ENCODE measurements around the gene ADAMTS18.
"Not testable (repeated sequence)": the region's sequence is repeated elsewhere in the genome, so short reads cannot be mapped to it uniquely, and the experiment has no call there.

The ADAMTS18 gene

DNA sequence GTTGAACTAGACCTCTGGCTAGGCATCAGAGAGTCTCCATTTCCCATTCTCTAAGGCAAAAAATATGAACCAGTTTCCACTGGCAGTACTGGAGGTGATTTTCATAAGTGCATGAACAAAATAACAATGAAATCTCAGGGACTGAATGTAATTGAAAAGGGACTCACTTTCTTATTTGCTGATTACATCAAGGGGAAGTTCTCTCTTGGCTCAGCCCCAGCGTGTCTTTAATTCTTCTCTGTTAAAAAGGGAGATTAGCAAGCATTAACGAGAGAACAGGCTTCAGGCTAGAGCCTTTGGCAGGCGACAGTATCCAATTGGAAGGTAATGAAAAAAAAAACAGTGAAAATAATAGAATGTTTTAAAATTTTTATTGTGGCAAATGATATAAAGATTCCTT is 34.0 kb upstream of the ADAMTS18 start:
- Mint-ChIP-seq H3K36me3 (ENCODE audit: low read depth) (no peaks in the 10 kb centered on the region), H3K27ac (no peak overlapping the region), H3K27me3 (ENCODE audit: low read depth) (peaks cover 12% of the 10 kb centered on the region), H3K4me1 (no peaks in the 10 kb centered on the region), H3K4me3 (no peak overlapping the region), H3K9me3 (no peaks in the 10 kb centered on the region)
- TF ChIP-seq, protein P1, sequence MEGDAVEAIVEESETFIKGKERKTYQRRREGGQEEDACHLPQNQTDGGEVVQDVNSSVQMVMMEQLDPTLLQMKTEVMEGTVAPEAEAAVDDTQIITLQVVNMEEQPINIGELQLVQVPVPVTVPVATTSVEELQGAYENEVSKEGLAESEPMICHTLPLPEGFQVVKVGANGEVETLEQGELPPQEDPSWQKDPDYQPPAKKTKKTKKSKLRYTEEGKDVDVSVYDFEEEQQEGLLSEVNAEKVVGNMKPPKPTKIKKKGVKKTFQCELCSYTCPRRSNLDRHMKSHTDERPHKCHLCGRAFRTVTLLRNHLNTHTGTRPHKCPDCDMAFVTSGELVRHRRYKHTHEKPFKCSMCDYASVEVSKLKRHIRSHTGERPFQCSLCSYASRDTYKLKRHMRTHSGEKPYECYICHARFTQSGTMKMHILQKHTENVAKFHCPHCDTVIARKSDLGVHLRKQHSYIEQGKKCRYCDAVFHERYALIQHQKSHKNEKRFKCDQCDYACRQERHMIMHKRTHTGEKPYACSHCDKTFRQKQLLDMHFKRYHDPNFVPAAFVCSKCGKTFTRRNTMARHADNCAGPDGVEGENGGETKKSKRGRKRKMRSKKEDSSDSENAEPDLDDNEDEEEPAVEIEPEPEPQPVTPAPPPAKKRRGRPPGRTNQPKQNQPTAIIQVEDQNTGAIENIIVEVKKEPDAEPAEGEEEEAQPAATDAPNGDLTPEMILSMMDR (IDR thresholded peaks at IDR 0.05; ENCODE audit: unreplicated experiment in 3 of 3) = no peak

DNA sequence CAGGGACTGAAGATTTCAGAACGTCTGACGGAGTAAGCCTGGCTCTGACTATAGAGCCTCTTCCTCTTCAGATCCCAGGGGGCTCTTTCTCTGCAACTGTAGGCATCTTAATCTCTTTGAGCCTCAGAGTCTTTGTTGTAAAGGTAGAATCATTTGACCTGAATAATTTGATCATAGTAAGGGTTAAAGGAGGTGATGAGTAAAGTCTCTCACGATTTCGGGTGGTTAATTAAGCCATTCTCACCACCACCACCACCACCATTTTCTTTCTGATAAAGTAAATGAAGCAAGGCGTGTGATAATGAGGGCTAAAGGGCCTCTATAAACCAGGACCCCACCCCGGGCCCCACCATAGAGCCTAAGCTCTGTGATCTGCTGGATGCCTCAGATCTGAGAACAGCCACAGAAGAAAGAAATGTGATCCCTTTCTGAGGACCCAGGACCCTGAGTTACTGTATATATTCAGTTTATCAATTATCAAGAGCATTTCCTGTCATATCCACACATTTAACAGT is 33.0 kb upstream of the ADAMTS18 start:
- peaks cover 13% of the 10 kb centered on the region for H3K27me3 Mint-ChIP-seq (ENCODE audit: low read depth)
- TF ChIP-seq, protein P1 (IDR thresholded peaks at IDR 0.05; ENCODE audit: unreplicated experiment in 3 of 3) = no peak

DNA sequence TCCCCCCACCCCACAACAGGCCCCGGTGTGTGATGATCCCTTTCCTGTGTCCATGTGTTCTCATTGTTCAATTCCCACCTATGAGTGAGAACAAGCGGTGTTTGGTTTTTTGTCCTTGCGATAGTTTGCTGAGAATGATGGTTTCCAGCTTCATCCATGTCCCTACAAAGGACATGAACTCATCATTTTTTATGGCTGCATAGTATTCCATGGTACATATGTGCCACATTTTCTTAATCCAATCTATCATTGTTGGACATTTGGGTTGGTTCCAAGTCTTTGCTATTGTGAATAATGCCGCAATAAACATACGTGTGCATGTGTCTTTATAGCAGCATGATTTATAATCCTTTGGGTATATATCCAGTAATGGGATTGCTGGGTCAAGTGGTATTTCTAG is 28.8 kb upstream of the ADAMTS18 start:
- not testable (repeated sequence) for H3K4me1 Mint-ChIP-seq; H3K4me3 Mint-ChIP-seq; H3K9me3 Mint-ChIP-seq; H3K27ac Mint-ChIP-seq; H3K36me3 Mint-ChIP-seq (ENCODE audit: low read depth)
- peaks cover 22% of the 10 kb centered on the region for H3K27me3 Mint-ChIP-seq (ENCODE audit: low read depth)

More for the DNA sequence above, 33.0 kb upstream of the ADAMTS18 start:
- H3K36me3 Mint-ChIP-seq (ENCODE audit: low read depth) = no peaks in the 10 kb centered on the region
- H3K4me1 Mint-ChIP-seq = no peaks in the 10 kb centered on the region
- no peak overlapping the region for H3K4me3 Mint-ChIP-seq
- no peaks in the 10 kb centered on the region for H3K9me3 Mint-ChIP-seq
- H3K27ac Mint-ChIP-seq = no peak overlapping the region

DNA sequence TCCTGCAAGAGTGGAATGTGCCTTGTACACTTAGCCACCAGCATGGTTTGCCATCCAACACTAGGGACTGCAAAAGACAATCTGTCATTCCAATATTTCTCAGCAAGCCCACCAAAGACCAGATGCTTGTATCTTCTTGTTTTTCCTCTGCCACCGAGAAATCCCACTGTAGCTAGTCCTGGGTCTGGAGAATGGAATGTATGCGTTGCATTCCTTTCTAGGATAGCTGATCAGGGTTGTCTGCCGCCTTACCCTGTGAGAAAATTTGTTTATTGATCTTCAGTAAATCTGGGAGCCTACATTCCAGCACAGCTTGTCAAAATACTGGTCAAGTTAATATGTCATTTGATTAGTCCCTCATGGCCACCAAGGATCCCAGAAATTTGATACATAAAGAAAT is 28.1 kb upstream of the ADAMTS18 start:
- Mint-ChIP-seq H3K36me3 (ENCODE audit: low read depth) (no peaks in the 10 kb centered on the region), H3K4me1 (no peaks in the 10 kb centered on the region)

DNA sequence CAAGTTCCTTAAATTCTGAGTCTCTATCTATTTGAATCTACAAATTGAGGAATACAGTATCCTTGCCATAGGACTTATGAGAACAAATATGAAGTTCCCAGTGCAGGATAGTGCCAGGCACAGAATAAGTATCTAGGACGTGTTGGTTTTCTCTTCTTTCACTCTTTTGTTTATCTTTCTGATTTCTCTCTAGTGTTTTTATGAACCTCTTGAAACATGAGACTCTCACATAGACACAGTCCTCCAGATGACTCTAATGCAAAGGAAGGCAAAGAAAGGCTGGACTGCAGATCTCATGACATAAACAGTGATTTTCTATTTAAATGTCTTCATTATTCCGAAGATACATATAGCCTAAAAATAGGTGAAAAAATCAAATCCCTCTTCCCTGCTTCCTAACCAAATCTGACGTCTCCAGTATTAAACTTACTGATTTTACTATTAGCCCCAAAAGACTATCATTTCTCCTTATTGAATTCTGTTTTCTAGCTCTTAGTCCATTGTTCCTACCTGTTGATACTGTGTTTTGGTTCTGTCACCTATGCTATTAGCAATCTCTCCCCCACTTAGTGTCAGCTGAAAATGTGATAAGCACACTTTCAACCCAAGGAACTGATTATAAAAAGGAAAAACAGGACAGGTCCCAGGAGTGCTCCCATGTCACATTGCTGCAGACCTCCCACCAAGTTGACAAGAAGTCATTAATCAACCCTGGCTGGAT is 24.9 kb upstream of the ADAMTS18 start:
- no peaks in the 10 kb centered on the region for H3K4me1 Mint-ChIP-seq
- no peak overlapping the region for H3K27ac Mint-ChIP-seq
- no peaks in the 10 kb centered on the region for H3K9me3 Mint-ChIP-seq
- no peaks in the 10 kb centered on the region for H3K36me3 Mint-ChIP-seq (ENCODE audit: low read depth)
- TF ChIP-seq, protein P1 (IDR thresholded peaks at IDR 0.05; ENCODE audit: unreplicated experiment in 3 of 3) = no peak
- no peak overlapping the region for H3K4me3 Mint-ChIP-seq
- H3K27me3 Mint-ChIP-seq (ENCODE audit: low read depth) = peaks cover 20% of the 10 kb centered on the region

More for the DNA sequence above, 28.1 kb upstream of the ADAMTS18 start:
- no peak overlapping the region for H3K27ac Mint-ChIP-seq
- H3K27me3 Mint-ChIP-seq (ENCODE audit: low read depth) = peaks cover 22% of the 10 kb centered on the region
- no peak overlapping the region for H3K4me3 Mint-ChIP-seq
- TF ChIP-seq, protein P1 (IDR thresholded peaks at IDR 0.05; ENCODE audit: unreplicated experiment in 3 of 3) = no peak
- H3K9me3 Mint-ChIP-seq = no peaks in the 10 kb centered on the region

DNA sequence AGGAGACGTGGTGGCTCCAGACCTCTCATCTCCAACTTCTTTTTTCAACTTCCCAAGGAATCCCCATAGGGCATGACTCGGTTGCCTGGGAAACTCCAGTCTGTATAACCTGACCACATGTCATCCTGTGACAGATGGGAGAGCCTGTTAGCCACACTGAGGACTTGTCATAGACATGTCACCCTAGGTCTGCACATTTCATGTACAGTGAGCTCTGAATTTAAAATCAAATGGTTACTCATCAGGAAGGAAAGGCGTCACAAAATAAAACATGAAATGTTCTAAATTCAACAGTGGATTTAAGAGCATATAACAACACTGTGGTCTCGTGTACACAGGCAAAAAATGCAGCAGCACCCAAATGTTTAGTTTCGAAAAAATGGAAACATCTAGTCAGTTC is 22.2 kb upstream of the ADAMTS18 start:
- Mint-ChIP-seq H3K4me3 (no peak overlapping the region), H3K27me3 (ENCODE audit: low read depth) (peaks cover 16% of the 10 kb centered on the region), H3K27ac (no peak overlapping the region), H3K36me3 (ENCODE audit: low read depth) (no peaks in the 10 kb centered on the region), H3K9me3 (no peaks in the 10 kb centered on the region), H3K4me1 (no peaks in the 10 kb centered on the region)
- TF ChIP-seq, protein P1 (IDR thresholded peaks at IDR 0.05; ENCODE audit: unreplicated experiment in 3 of 3) = no peak
